Mesangial cell (primary cell): ENCODE measurements around the gene RAB3D. TPM values are rescaled to one million over a fixed set of nuclear protein-coding genes. Genes with fewer than 3 reads are reported as not detected.

Experiments used
- total RNA-seq: library from RNA; depleted of rRNA; stranded (reverse); fragments of >200 nt; gene quantifications from 2 replicates; pipeline ENCODE4 v1.2.3, GENCODE V29; 2015

Gene RAB3D, protein sequence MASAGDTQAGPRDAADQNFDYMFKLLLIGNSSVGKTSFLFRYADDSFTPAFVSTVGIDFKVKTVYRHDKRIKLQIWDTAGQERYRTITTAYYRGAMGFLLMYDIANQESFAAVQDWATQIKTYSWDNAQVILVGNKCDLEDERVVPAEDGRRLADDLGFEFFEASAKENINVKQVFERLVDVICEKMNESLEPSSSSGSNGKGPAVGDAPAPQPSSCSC
- total RNA-seq: 6.2 and 13.3 TPM in 2 replicates

DNA sequence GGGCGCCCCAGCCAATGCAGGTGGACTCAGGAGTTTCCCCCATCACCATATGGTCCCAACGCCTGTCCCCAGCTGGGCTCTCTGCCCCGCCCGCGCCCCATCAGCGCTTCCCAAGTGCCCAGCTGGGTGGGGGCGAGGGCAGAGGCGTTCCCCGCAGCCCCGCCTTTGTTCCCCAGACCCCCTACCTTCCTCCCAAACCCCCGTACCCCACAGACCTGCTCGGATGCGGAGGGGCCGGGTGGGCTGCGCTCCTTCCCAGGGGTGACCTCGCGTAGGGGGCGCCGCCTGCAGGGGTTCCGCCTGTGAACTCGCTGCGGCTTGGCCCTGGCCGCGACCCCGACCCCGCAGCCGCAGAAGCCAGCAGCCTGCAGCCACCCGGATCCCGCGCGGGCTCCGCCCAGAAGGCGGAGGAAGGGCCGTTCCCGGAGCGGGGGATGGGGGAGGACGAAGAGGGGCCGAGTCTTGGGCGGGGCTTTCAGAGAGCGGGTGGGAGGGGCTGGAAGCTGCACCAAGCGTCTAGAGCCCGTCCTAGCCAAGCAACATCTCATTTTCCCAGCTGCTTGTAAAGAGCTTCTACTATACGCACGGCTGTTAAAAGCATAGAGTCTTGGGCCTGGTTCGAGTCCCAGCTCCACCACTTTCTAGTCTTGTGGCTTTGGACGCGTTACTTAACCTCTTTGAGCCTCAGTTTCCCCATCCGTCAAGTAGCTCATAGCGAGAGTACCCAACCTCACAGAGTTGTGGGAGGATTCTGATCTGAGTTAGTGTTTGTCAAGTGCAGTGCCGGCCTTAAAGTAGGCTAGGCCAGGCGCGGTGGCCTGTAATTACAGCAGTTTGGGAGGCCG lies at the start of gene RAB3D:
RAB3D (minus strand) TSS at position 404 of the 845 bp plus-strand sequence. CDS start 2,258 bp downstream, outside the sequence.

GRCh38 chr19:11374433-11375142 lies 35.1 kb upstream of the RAB3D start, which contains the start of gene SWSAP1:
Gene SWSAP1 (plus strand): TSS chr19:11374666. CDS start chr19:11374681, 15 bp downstream.

DNA sequence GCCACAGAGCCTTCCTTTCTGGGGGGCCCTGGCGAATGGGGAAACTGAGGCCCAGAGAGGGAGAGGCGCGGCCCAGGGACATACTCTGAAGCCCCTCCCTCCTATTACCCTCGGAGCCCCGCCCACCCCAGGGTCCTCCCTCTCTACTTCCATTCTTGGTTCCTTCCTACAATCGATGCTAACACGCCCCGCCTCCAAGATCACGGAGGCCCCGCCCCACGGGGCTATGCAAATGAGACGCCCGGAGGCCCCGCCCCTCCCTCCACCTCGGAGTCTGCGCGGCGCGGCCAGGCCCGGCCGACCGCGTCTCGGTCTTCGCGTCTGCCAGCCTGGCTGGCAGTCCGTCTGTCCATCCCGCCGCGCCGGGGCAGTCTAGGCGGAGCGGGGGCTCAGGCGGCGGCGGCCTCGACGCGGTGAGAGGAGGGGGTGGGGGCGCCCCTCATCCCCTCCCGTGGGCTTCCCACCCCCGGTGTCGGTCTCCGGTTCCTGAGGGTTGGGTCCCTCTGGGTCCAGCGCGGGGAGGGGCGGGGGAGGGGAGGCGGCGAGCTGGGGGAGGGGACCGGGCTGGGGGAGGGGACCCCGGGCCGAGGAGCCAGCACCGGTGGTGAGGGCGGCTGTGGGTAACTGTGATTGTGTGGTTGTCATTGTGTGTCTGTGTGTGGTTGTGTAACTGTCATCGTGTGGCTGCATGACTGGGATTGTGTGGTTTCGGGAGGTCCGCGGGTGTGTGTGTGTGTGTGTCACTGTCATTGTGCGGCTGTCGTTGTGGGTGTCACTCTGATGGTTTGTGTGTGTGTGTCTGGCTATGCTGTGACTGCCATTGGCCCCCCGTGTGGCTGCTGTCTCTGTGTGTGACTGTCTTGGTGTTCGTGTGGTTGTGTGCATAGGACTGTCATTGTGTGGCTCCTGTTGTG lies 16.0 kb upstream of the RAB3D start, which contains the start of gene PLPPR2:
PLPPR2 (plus strand) TSS at position 273 of the 914 bp plus-strand sequence. CDS start 2,242 bp downstream, outside the sequence.

GRCh38 chr19:11346104-11346940 lies 6.9 kb upstream of the RAB3D start, which contains the start of the genes CCDC159 and TMEM205:
Gene CCDC159 (plus strand): TSS chr19:11346519. CDS start chr19:11346607, 88 bp downstream.
Gene TMEM205 (minus strand): TSS chr19:11346268. CDS start chr19:11345619, 649 bp downstream.

DNA sequence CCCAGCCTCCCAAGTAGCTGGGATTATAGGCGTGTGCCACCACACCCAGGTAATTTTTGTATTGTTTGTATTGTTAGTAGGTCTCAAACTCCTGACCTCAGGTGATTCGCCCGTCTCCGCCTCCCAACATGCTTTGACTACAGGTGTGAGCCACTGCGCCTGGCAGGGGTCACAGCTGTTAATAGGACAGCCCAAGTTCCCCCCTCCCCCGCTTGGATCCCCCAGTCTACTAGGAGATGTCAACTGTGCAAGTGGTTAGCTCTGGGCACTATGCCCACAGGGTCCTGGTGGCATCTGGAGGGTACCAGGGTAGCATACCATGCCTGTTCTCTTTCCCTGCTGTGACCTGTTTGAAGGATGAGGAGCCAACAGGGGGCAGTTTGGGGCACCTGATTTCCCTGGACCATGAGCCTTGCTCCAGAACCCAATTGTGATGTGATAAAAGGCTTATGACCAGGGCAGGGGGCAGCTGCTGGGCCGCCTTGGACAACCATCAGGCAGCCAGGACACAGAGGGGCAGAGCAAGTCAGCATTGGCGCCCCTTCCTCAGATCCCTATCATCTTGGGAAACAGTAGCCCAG lies 43.7 kb downstream of the RAB3D start, which contains the start of gene TSPAN16:
TSPAN16 (plus strand) TSS at position 496 of the 581 bp plus-strand sequence. CDS start 138 bp downstream, outside the sequence.

Other genes starting within 250 kb of the RAB3D start
- 7.4 and 71.4 TPM in 2 replicates for gene SPC24, start 183.9 kb downstream of the RAB3D start, total RNA-seq
- 132 and 258 TPM in 2 replicates for gene KANK2, start 142.1 kb downstream of the RAB3D start, total RNA-seq
- not detected in 2 replicates for gene ANGPTL8, start 100.0 kb downstream of the RAB3D start, total RNA-seq
- 18.7 and 52.5 TPM in 2 replicates for gene DOCK6, start 77.1 kb downstream of the RAB3D start, total RNA-seq
- gene TSPAN16, start 43.5 kb downstream of the RAB3D start, total RNA-seq: not detected in 2 replicates
- 215 and 295 TPM in 2 replicates for gene TMEM205, start 6.6 kb upstream of the RAB3D start, total RNA-seq
- gene CCDC159, start 6.9 kb upstream of the RAB3D start, total RNA-seq: 4.4 and 9.5 TPM in 2 replicates
- 6.2 and 18.5 TPM in 2 replicates for gene PLPPR2, start 15.8 kb upstream of the RAB3D start, total RNA-seq
- gene SWSAP1, start 35.0 kb upstream of the RAB3D start, total RNA-seq: 1.6 and 4.2 TPM in 2 replicates
- 4.9 and 10.9 TPM in 2 replicates for gene EPOR, start 44.7 kb upstream of the RAB3D start, total RNA-seq
- 0.16 and 1.0 TPM in 2 replicates for gene RGL3, start 79.7 kb upstream of the RAB3D start, total RNA-seq
- 0.16 TPM in 1 of 2 replicates, not detected in the other for gene ODAD3, start 95.5 kb upstream of the RAB3D start, total RNA-seq
- 208 and 334 TPM in 2 replicates for gene PRKCSH, start 96.0 kb upstream of the RAB3D start, total RNA-seq
- under 0.01 TPM in 1 of 2 replicates, not detected in the other for gene ELAVL3, start 141.4 kb upstream of the RAB3D start, total RNA-seq
- 6.1 and 6.4 TPM in 2 replicates for gene ZNF653, start 166.2 kb upstream of the RAB3D start, total RNA-seq
- gene ECSIT, start 189.5 kb upstream of the RAB3D start, total RNA-seq: 52.4 and 69.1 TPM in 2 replicates
- 54.9 and 84.6 TPM in 2 replicates for gene CNN1, start 199.2 kb upstream of the RAB3D start, total RNA-seq
- 52.6 and 79.0 TPM in 2 replicates for gene ELOF1, start 219.6 kb upstream of the RAB3D start, total RNA-seq
- gene ACP5, start 238.0 kb upstream of the RAB3D start, total RNA-seq: 1.1 and 17.5 TPM in 2 replicates